A673 (cell line): Measurements from ENCODE around the gene LAD1. TPM values are rescaled to one million over a fixed set of nuclear protein-coding genes. Genes with fewer than 3 reads are reported as not detected.

Source experiments
- BruUV-seq: library from RNA; stranded (reverse); fragments of 400-500 nt; replicated peaks from 2 replicates; lab custom pipeline; 2021; lab: Mats Ljungman, UMichigan
- CTCF ChIA-PET: fragments of 300-600 bp; sonication (Branson Sonifier 250); formaldehyde crosslinking; loops from one replicate; lab custom pipeline; 2022; ENCODE audit warnings: antibody characterized with exemption; lab: Charles Lee
- POLR2A ChIA-PET: fragments of 300-600 bp; sonication (Branson Sonifier 250); formaldehyde crosslinking; loops from one replicate; lab custom pipeline; 2022; ENCODE audit warnings: antibody characterized with exemption; ENCODE audit not compliant: low non-redundant PET; lab: Charles Lee
- DNase-seq: peaks from one replicate; pipeline ENCODE4 v3.0.0-alpha.2; 2015; ENCODE audit warnings: low spot score
- H3K27ac ChIP-seq: fragments of 200-600 bp; sonication (generic); 2 replicates; pipeline ENCODE4 v1.5.1; 2016; ENCODE audit warnings: mixed run types, low read depth, mild to moderate bottlenecking, mixed read lengths, antibody characterized with exemption, low read length; ENCODE audit not compliant: poor library complexity, severe bottlenecking
- H3K27me3 ChIP-seq: fragments of 200-600 bp; sonication (generic); replicated peaks from 2 replicates; pipeline ENCODE4 v1.6.1; 2017; ENCODE audit warnings: mixed run types, low read depth, mild to moderate bottlenecking, mixed read lengths, antibody characterized with exemption, low read length; ENCODE audit not compliant: insufficient read depth, poor library complexity
- H3K36me3 ChIP-seq: fragments of 200-600 bp; sonication (generic); 2 replicates; pipeline ENCODE4 v1.6.1; 2016; ENCODE audit warnings: mixed run types, mild to moderate bottlenecking, mixed read lengths, antibody characterized with exemption, low read length; ENCODE audit not compliant: insufficient read depth, poor library complexity, severe bottlenecking
- H3K4me1 ChIP-seq: fragments of 200-600 bp; sonication (generic); 2 replicates; pipeline ENCODE4 v1.6.1; 2017; ENCODE audit warnings: mixed run types, mild to moderate bottlenecking, mixed read lengths, antibody characterized with exemption, low read length; ENCODE audit not compliant: insufficient read depth, poor library complexity, severe bottlenecking
- H3K4me3 ChIP-seq: fragments of 200-600 bp; sonication (generic); 2 replicates; pipeline ENCODE4 v1.5.1; 2016; ENCODE audit warnings: low read depth, mixed run types, mild to moderate bottlenecking, mixed read lengths, low read length; ENCODE audit not compliant: poor library complexity, severe bottlenecking
- H3K9me3 ChIP-seq: fragments of 200-600 bp; sonication (generic); 2 replicates; pipeline ENCODE4 v1.6.1; 2016; ENCODE audit warnings: mixed run types, low read depth, mild to moderate bottlenecking, mixed read lengths, antibody characterized with exemption, low read length; ENCODE audit not compliant: poor library complexity, severe bottlenecking
- CTCF ChIP-seq: fragments of 300-800, 200-600 bp; sonication (generic); conservative IDR thresholded peaks from 2 replicates; pipeline ENCODE4 v1.5.1; 2017; ENCODE audit warnings: low read depth, mild to moderate bottlenecking, antibody characterized with exemption, low read length, moderate library complexity, mixed read lengths
- EZH2 ChIP-seq: fragments of 200-600 bp; sonication (generic); IDR thresholded peaks from 2 replicates; pipeline ENCODE4 v1.6.1; 2017; ENCODE audit warnings: borderline replicate concordance, low read depth, mild to moderate bottlenecking, mixed read lengths, antibody characterized with exemption, low read length; ENCODE audit not compliant: poor library complexity, severe bottlenecking
- intact Hi-C: fragments of 100-400 bp; cut with micrococcal nuclease; formaldehyde crosslinking; loops from one replicate; pipeline ENCODE4 v1.10.0; 2022; ENCODE audit not compliant: unreplicated experiment
- total RNA-seq: library from RNA; stranded (reverse); gene quantifications from 2 replicates; pipeline ENCODE4 v1.2.3, GENCODE V29; 2021

Gene LAD1
- total RNA-seq, 1 experiment from 2014 or later = not detected

- DNase-seq = no peak
- H3K36me3 ChIP-seq = no peaks in the 10 kb centered on the region
- POLR2A ChIA-PET = no interaction called here
Observed at GRCh38 chr1:201391225-201391624, 7.9 kb downstream of the LAD1 start.

DNA sequence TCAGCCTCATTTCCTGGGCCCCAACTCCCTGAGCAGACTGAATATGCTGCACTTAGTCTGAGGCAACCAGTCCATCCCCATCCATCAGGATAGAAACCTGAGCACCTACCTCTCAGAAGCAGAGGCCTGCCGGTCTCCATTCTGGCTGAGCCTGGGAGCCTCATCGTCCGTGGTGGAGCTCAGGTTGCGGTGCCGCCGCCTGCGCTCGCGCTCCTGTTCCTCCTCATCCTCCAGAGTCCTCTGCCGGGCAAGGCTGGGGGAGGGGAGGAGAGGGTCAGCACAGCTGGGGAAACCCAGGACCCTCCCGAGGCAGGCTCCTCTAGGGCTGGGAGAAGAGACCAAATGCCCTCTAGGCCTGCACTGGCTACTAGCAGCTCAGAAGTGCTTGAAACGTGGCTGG, 10.1 kb downstream of the LAD1 start:
- ChIA-PET CTCF (no interaction called here), POLR2A (no interaction called here)
- intact Hi-C loops = no loop called here
- Histone ChIP-seq H3K4me3 (no peak overlapping the region), H3K27ac (no peak overlapping the region), H3K4me1 (no peaks in the 10 kb centered on the region), H3K36me3 (no peaks in the 10 kb centered on the region), H3K27me3 (no peaks in the 10 kb centered on the region), H3K9me3 (no peaks in the 10 kb centered on the region)
- no TSS peak for BruUV-seq
- TF ChIP-seq CTCF (no peak), EZH2 (no peak)
- DNase-seq = no peak

More at GRCh38 chr1:201391225-201391624, 7.9 kb downstream of the LAD1 start:
- no TSS peak for BruUV-seq
- Histone ChIP-seq H3K27me3 (no peaks in the 10 kb centered on the region), H3K4me1 (no peaks in the 10 kb centered on the region), H3K27ac (no peak overlapping the region), H3K4me3 (no peak overlapping the region), H3K9me3 (no peaks in the 10 kb centered on the region)
- TF ChIP-seq EZH2 (no peak), CTCF (no peak)
- CTCF ChIA-PET = no interaction called here
- intact Hi-C loops = no loop called here

DNA sequence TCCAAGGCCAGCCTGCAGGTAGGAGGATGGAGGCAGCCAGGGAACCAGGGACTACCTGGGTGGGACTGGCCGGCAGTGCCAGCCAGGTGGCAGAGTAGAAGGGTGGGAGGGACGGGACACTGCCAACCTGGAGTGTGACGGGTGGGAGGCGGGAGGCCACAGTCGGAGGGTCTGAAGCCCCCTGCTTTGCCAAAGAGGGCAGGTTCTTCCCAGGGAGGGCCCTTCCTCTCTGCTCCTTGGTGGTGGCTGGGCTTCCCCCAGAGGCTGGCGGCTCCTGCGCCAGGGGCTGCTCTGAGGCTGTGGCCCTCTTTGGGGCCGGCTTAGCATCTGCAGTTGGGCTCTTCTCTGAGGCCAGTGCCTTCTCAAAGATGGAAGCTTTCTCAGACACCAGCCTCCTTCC, 12.9 kb downstream of the LAD1 start:
- CTCF ChIA-PET = interaction anchor here (0.7 kb wide), 1 partner anchor 38 kb away, joined by 3 read pairs; no protein-coding TSS in a partner anchor
- TF ChIP-seq EZH2 (no peak), CTCF (no peak)
- no peak for DNase-seq
- Histone ChIP-seq H3K9me3 (no peaks in the 10 kb centered on the region), H3K36me3 (no peaks in the 10 kb centered on the region), H3K4me3 (no peak overlapping the region), H3K27me3 (no peaks in the 10 kb centered on the region), H3K4me1 (no peaks in the 10 kb centered on the region), H3K27ac (no peak overlapping the region)
- intact Hi-C loops = no loop called here
- BruUV-seq = no TSS peak
- POLR2A ChIA-PET = no interaction called here
